Stimulated activated CD8-positive, alpha-beta memory T cell treated with anti-CD3 and anti-CD28 coated beads, Interleukin-15, amount 100 ng/mL, for 4 hours (primary cell): Measurements from ENCODE around the gene PALLD.

Experiments
- DNase-seq, 2 donors: peaks; one replicate each; pipeline ENCODE4 v3.0.0-alpha.2; 2020; ENCODE audit warnings: low read depth in 2 of 2

The PALLD gene

DNA sequence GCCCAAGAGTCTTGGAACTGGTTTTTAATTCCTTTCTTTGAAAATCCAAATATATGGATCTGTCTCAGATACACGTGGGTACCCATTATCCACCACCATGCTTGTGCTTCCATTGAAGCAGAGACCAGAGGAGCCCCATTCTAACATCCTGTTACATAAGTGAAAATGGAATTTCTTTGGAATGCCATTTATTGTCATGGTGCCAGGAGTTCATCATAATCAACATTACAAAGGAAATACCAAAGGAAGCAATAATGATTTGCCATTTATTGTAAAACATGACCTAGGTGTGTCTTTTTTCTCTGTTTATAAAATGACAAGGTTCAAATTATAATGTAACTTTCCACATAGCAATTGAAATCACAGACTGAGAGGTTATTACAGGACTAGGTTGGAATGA lies 61.7 kb downstream of the PALLD start:
- DNase-seq, result no peak

DNA sequence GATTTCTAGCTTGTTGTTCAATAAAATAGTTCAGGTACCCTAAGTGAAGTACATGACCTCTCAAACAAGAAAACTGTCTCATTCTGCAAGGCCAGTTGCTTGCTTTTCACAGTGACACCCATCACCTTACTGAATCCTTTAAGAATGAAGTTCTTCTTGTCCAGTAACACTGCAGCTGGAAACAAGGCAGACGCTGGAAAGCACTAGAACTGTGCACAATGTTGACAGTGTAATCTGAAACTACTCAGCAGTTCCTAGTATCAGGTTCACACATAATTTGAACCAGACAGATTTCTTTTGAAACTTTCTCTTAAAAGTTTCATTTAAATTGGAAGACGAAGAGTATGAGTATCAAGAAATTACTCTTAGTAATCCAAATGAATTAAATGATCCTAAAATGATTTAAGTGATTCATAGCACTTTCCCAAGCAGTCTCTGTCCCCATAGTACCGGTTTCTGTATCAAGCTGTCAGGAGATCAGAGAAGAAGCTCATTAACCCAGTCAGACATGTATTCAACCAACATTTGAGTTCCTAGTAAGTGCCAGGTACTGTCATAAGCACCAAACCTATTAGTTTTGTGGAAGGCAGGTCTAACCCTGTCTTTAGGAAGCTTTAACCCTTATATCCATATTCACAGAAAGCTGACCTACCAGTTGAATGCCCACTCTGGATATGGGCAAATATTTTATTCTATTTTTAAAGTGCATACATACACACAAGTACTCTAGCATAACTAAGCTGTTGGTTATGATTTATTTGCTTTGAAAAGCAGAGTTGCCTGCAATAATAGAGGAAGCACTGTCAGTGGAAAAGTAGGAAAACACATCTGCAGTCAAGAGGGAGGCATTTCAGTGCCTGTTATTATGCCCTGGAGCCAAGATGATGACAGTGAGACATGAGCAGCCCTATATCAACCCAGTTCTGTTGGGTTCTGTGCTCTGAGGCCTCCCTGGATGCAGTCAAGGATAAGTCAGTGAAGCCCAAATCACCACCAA lies 63.6 kb downstream of the PALLD start:
- no peak for DNase-seq

DNA sequence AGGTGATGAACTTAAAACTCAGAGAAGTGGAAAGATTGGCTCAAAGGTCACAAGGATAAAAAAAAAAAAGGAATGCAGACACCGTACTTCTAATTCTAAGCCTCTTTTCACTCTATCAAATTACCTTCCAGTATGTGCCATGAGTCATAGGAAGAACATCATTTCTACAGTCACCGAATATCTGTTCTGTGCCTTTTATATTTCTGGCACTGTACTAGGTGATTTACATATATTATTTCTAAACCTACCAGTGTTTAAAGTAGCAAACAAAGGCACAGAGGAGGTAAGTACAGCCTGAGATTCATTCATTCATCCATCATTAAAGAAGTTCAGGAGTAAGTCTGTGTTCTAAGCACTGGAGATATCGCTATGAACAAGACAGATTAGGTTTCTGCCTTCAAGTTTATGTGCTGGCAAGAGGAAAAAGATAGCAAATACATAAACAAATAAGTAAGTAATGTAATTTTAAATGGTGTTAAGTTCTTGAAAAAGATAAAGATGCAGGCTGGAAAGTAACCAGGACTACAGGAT lies 65.3 kb downstream of the PALLD start:
- DNase-seq, result no peak

DNA sequence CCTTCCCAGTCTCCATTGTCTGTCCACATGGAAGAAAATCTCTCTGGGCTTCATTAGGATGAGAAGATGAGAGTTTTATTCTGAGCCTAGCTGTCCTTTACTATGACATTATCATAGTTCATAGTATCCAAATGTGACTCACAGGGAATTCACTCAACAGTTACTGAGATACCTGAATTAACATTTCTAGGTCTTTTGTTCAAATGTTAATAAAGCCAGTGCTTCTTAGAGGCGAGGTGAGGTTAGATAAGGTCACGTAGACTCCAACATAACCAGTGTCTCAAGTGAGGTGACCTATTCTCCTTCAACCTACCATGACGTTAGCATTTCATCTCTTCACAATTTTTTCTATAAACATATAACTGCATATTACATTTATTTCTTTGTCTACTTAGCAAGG lies 67.2 kb downstream of the PALLD start:
- no peak for DNase-seq

DNA sequence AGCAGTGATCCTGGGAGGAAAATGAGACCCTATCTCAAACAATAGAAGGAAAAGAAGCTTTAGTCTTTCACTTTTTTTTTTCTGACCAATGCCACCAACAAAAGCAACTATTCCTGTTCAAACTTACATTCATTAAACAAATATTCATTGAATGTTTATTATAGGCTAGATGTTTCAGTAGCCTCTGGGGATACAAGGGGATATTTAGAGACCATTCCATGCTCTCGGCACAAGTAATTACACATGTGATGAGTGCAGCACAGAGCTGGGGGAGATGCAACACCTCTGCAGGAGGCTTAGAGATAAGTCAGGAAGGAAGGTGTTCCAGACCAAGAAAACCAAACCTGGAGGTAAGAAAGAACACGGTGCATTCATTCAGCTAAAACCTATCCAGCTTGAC lies 68.3 kb downstream of the PALLD start:
- DNase-seq, result no peak

DNA sequence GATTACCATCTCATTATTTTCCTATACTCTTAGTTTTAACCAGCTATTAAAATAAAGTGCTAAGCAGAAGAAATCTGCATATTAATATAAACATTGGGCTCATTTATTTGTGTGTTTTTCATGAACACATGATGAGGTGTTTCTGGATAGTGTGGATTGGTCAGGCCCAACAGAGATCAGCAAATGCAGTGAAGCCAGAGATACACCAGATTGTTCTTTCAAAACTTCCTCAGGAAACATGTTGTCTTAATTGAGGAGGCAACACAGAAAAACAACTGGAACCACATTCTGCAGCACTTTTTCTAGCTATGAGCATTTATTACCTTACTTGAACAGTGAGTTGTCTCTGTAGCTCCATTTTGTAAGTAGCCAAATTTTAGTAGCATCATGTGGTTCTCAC lies 69.9 kb downstream of the PALLD start:
- DNase-seq, result no peak

DNA sequence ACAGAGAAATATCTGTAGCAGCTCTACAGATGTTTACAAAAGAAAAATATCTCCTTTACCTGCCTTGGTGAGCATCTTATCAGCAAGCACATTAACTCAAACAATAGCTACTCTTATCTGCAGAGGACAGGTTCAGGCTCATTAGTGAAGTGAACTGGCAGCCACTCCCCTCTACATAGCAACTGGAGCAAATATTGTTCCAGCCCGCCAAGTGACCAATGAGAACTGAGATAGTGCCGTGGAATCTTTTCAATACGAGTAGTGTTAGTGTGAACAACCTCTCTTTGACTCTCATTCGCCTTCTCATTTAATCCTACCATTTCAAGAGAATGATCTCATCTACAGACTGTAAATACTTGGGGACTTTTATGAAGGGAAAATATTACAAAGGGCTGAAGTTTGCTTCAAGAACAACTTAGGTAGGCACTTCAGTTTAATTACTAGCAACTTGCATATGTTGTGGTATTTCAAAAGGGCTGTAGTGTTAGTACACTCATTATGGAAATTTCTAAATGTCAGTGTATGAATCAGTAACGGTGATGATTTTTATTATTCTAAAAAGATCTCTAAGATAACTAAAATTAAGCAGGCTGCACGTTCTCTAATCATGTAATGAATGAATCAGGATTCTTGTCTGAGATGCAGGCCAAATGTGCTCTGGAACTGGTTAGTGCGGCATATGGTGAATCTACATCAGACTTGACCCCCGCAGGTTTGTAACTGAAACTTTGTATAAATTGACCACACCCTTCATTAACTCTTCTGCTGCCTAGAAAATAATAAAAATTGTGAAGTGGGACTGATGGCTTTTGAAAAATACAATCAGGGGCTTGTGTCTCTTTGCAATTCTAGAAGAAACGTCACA lies 72.4 kb downstream of the PALLD start:
- no peak for DNase-seq

DNA sequence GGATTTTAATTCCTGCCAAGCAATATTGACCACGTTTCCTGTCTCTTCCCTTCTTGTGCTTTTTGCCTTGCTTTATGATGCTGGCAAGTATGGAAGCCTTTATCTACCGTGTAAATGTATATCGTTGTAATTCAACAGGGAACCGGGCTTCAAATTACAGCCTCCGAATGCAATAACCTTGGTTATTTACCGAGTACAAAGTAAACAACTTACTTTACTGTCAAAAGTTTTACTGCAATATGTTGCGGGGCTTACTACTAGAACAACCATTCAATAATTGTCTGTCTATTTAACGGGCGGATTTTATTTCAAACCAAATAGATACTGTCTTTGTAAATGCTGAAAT lies 73.1 kb downstream of the PALLD start:
- DNase-seq, result no peak

DNA sequence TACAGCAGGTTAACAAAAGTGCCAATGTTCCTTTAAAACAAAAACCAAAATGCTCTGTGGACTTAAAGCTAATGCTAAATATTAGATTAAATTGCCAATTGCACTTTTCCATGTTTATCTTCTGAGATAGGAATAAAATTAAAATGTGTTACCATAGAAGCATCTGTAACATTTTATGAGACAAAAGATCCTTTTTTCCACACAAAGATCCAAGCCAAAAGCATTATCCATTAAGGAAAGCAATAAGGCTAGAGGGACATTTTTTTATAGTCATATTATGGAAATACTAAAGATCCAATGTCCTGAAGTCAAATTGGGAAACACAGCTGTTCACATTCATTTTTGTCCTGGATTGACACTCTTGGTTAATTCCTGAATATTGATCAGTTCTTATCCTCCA lies 73.6 kb downstream of the PALLD start:
- no peak for DNase-seq

DNA sequence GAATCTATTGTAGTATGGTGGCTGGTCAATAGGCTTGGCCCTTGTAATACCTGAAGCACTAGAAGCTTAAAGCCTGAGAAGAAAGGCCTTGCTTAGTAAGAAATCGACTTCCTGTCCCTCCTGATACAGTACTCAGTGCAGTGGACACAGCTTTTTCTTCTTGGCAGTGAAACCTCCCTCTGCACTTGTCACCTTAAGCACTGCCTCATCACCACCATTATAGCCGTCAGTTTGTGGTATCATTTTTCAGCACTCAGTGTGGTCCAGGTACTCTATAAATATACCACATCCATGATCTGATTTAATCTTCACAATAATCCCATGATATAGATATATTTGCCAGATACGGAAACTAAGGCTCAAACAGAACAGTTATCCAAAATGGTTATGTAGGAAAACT lies 75.2 kb downstream of the PALLD start:
- no peak for DNase-seq

DNA sequence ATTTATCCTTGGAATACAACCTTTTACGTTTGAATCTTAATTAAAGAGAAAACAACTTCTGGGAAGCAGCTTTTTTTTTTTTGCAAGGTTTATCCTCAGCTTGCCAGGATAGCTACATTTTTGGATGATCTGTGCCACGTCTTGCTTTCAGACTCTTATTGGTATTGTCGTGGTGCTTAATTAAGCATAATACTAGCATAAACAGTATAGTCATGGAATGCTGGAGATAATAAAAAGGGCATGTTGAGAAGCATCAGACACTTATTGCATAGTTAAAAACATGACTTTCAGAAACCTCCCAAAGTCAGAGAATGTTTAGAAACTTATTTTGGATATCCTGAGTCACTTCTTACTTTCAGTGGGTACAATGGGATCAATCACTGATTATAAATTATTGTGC lies 77.0 kb downstream of the PALLD start:
- no peak for DNase-seq

DNA sequence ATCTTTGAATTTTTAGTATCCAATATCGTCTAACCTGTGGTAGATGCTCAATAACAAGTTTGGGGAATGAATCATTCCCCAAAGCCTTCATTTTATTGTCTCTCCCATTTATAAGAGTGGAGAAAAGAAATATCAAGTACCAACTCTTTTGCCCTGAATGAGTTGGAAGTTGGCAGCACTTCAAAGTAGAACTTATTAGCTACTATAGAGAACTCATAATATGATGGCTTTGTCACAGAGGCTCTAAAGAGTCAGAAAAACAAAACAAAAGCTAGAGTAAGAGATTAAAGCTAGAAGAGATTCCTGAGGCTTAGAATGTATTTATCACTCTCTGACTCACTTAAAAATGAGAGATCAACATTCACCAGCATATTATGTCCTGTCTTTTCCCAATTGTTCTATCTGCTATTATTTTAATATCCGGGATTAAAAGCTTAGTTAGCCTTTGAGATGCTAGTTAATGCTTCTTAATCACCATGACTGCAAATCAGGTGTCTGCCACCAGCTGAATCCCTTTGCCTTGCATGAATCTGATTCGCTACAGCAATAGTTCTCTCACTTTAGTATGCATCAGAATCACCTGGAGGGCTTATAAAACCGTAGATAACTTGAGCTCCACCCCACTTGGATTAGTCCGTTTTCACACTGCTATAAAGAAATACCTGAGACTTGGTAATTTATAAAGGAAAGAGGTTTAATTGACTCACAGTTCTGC lies 77.9 kb downstream of the PALLD start:
- no peak for DNase-seq

DNA sequence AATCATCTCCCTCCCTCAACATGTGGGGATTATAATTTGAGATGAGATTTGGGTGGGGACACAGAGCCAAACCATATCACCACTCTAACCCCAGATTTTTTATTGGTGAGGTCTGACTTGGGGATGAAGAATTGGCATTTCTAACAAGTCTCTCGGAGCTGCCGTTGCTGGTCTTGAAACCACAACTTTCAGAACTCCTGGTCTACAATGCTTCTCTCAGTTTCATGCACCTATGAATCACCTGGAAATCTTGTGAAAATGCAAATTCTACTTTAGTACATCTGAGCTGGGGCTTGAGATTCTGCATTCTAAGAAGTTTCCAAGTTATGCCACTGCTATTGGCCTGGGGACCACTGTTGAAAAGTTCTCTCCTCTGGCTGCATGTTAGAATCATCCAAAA lies 78.6 kb downstream of the PALLD start:
- DNase-seq, result no peak

DNA sequence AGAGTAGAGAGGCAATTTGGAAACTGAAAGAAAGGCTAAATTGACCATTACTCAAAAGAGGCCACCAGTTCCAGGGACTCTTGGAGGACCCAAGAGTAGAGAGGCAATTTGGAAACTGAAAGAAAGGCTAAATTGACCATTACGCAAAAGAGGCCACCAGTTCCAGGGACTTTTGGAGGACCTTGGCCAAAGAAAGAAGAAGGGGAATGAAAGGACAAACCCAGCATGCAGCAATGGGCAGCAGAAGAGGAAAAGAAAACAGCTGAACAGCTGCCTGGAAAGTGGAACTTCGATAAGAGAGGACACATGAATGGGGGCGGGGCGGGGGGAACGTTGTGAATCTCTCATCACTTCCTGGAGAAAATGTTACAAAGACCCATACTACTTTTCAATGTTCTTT lies 80.8 kb downstream of the PALLD start:
- no peak for DNase-seq

DNA sequence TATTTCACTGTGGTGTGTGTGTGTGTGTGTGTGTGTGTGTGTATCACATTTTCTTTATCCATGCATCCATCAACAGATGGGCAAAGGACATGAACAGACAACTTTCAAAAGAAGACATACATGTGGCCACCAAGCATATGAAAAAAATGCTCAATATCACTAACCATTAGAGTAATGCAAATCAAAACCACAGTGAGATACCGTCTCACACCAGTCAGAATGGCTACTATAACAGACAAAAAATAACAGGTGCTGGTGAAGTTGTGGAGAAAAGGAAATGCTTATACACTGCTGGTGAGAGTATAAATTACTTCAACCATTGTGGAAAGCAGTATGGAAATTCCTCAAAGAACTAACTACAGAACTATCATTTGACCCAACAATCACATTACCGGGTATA lies 83.4 kb downstream of the PALLD start:
- no peak for DNase-seq

DNA sequence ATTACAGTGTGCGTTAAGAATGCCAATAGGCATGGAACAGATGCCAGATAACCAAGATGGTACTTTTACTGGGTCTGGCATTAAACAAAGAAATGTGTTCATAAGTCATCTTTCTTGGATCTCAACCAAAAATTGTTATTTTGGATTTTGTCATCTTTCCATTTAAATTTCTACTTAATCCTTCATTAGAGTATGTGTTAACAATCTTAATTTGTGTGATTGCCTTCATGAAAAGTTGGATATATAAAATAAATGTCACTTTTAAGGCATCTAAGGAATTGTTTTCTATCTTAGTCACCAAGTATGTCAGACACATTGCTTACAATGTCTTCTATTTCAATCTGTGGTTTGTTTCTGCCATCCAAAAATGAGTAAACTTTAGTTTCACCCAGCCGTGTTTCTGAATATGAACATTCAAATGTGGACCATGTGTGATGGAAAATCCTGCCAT lies 87.5 kb downstream of the PALLD start:
- no peak for DNase-seq

DNA sequence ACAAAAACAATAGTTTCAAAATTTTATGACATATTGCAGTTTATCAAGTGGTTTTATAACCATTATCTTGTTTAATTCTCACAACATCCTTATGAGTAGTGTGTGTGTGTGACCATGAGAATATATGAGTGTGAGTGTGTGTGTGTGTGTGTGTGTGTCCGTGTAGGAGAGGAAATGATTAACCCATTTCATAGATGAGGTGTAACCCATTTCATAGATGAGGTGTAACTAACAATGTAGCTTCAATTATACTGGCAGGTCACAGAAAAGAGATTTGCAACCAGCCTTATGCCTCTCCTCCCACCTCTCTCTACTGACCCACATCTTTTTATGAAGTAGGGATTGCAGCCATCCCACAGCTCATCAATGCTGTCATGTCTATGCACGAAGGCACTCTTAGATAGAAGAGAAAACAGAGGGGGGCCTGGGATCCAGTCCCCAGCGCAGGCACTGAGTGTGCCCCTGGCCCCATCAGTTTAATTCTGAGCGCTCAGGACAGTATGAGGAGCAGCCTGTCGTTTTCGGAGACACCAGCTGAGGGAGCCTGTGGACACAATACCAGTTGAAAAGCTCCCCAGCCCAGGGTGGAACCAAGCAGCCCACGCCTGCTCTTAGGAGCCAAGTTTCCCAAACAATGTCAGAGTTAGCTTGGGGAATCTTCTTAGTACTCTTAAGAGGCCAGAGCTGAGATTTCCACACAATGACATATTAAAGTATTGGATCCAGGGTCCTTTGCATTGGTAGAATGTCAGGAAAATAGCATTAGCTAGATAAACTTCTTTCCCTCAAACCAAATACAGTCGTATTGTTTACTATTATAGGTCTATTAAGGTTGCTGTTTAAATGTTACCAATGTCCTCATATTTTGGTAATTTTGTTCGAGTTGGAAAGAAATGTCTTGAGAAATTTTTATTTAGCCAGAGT lies 88.6 kb downstream of the PALLD start:
- DNase-seq, result no peak

DNA sequence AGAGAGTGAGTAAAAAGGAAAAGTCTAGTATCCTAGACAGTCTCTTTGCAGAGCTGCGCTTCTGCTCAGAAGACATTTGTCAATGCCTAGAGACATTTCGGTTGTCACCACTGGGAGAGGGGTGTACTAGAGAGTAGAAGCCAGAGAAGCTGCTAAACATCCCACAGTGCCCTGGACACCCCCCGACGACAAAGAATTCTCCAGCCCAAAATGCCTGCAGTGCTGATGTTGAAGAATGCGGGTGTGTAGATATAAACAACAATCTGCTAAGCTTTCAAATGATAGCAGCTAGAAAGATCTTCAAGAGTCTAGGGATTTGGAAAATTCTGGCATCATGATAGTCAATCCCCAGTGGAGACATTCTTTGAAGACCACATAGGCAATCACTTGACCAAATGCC lies 90.1 kb downstream of the PALLD start:
- DNase-seq, result no peak

DNA sequence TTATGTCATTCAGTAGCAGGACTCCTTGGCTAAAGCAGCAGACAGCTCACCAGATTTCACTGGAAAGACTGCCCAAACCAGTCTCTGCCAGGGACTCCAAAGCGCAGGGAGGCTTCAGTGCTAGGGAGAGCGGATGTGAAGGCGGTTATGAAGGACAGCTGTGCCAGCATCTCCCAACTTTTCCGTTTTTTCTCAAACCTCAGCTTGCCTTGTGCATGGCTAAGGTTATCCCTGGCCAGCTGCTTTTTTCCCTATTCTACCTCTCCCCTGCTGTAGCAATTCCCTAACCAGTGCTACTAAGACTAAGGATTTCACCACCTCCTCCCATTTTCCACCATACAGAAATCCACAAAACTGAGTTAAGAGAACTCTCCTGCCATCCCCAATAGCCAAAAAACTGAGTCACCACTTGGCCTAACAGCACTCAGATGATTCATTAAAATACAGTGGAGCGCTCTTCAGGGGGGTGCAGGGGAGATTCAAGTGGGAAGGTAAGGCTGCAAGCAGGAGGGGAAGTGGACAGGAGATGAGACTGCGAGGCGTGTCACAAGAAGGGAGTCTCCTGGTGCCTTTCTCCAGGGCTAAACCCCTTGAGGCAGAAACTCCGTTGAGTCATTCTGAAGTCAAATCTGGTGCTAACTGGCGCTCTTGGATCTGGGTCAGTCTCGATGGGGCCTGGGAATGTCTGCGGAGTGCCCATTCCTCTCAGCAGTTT lies 90.7 kb downstream of the PALLD start:
- DNase-seq, result no peak

DNA sequence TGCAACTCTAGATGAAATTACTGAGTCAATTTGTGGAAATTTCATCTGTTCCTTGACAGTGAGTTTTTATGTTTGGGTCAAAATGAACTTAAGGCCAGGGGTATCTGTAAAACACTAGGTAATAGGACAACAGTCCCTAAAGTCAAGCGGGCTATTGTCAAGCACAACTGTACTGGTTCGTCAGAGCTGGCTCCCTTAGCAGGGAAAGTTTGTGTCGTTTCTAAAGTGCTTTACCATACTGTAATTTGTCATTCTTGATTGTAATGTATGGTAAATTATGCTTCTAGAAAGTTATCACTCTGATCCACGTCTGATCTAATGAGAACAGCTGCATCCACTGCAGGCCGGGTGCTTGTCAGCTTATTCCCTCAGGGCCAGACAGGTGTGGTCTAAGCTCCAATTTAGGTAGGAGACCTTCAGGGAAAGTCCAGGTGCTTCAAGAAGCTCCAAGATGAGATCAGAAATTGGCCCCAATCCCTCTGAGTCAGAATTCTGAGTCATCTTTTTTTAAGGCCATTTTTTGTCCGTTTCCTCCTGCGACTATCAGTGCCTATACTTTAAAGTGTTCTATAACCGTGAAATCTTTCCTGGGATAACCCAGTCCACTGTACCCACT lies 92.2 kb downstream of the PALLD start:
- DNase-seq, result no peak
